OCI-LY7 (cell line): Measurements from ENCODE around the gene TGFBR3. TPM values are rescaled to one million over a fixed set of nuclear protein-coding genes. Genes with fewer than 3 reads are reported as not detected.

ENCODE experiments used
- BruUV-seq: library from RNA; stranded (reverse); fragments of 400-500 nt; replicated peaks from 2 replicates; lab custom pipeline; 2021; lab: Mats Ljungman, UMichigan
- CTCF ChIA-PET: fragments of 300-600 bp; sonication (Branson Sonifier 250); formaldehyde crosslinking; loops from one replicate; lab custom pipeline; 2022; ENCODE audit warnings: antibody characterized with exemption; ENCODE audit not compliant: unreplicated experiment; lab: Charles Lee
- POLR2A ChIA-PET: fragments of 300-600 bp; sonication (Branson Sonifier 250); formaldehyde crosslinking; loops from one replicate; lab custom pipeline; 2022; ENCODE audit warnings: antibody characterized with exemption; lab: Charles Lee
- DNase-seq: peaks from one replicate; pipeline ENCODE4 v3.0.0-alpha.2; 2015; ENCODE audit warnings: low spot score
- H2AFZ ChIP-seq: fragments of 200-600 bp; sonication (generic), shearing (Covaris generic); 2 replicates; pipeline ENCODE4 v1.6.1; 2014; ENCODE audit warnings: mild to moderate bottlenecking, antibody characterized with exemption, low read length, moderate library complexity
- H3K27ac ChIP-seq: fragments of 200-600 bp; sonication (generic); 2 replicates; pipeline ENCODE4 v1.5.1; 2014; ENCODE audit warnings: mixed run types, low read depth, mild to moderate bottlenecking, moderate library complexity, low read length, inconsistent platforms; ENCODE audit not compliant: poor library complexity, severe bottlenecking
- H3K36me3 ChIP-seq: fragments of 200-600 bp; sonication (generic); 2 replicates; pipeline ENCODE4 v1.6.1; 2014; ENCODE audit warnings: mild to moderate bottlenecking, antibody characterized with exemption, low read length, moderate library complexity, mixed read lengths; ENCODE audit not compliant: insufficient read depth
- H3K4me1 ChIP-seq: fragments of 200-600 bp; sonication (generic); 2 replicates; pipeline ENCODE4 v1.5.1; 2014; ENCODE audit warnings: mild to moderate bottlenecking, low read length; ENCODE audit not compliant: insufficient read depth, poor library complexity, severe bottlenecking
- H3K4me2 ChIP-seq: fragments of 200-600 bp; sonication (generic); 2 replicates; pipeline ENCODE4 v1.6.1; 2014; ENCODE audit warnings: mild to moderate bottlenecking, low read length
- H3K4me3 ChIP-seq: fragments of 200-600 bp; sonication (generic); 2 replicates; pipeline ENCODE4 v1.5.1; 2014; ENCODE audit warnings: mild to moderate bottlenecking, low read depth, low read length; ENCODE audit not compliant: poor library complexity, severe bottlenecking
- H3K79me2 ChIP-seq: fragments of 200-600 bp; sonication (generic); 2 replicates; pipeline ENCODE4 v1.6.1; 2016; ENCODE audit warnings: low read depth, mild to moderate bottlenecking, low read length, moderate library complexity, mixed read lengths; ENCODE audit not compliant: insufficient read depth
- H3K9me2 ChIP-seq: fragments of 200-600 bp; sonication (generic); 2 replicates; pipeline ENCODE4 v1.6.1; 2016; ENCODE audit warnings: mild to moderate bottlenecking, low read length, mixed read lengths; ENCODE audit not compliant: insufficient read depth
- H3K9me3 ChIP-seq: fragments of 200-600 bp; sonication (generic); 2 replicates; pipeline ENCODE4 v1.6.1; 2014; ENCODE audit warnings: mild to moderate bottlenecking, mixed run types, low read length, mixed read lengths
- H4K20me1 ChIP-seq: fragments of 200-600 bp; sonication (generic); 2 replicates; pipeline ENCODE4 v1.6.1; 2014; ENCODE audit warnings: mild to moderate bottlenecking, antibody characterized with exemption, low read length, moderate library complexity, mixed read lengths; ENCODE audit not compliant: insufficient read depth
- EZH2phosphoT487 ChIP-seq: fragments of 200-600 bp; sonication (generic); IDR thresholded peaks from 2 replicates; pipeline ENCODE4 v1.6.1; 2018; ENCODE audit warnings: low read depth, borderline replicate concordance, mild to moderate bottlenecking, mixed run types, antibody characterized with exemption, low read length, moderate library complexity, mixed read lengths
- intact Hi-C: fragments of 100-400 bp; cut with micrococcal nuclease; formaldehyde crosslinking; loops from one replicate; pipeline ENCODE4 v1.10.0; 2022; ENCODE audit not compliant: unreplicated experiment
- total RNA-seq, 2 experiments: library from RNA; depleted of rRNA in 1 of 2; stranded (reverse); fragments of >200 nt in 1 of 2; shearing (Covaris generic) in 1 of 2; gene quantifications; 2 replicates each; pipeline ENCODE4 v1.2.3, GENCODE V29; 2014 to 2022
- TF ChIP-seq, protein P1 (sequence below): fragments of 200-600 bp; sonication (generic); conservative IDR thresholded peaks from 2 replicates; pipeline ENCODE4 v1.5.1; 2014; ENCODE audit warnings: mild to moderate bottlenecking, antibody characterized with exemption, low read length, moderate library complexity, mixed read lengths

TGFBR3 gene
- total RNA-seq, 2 experiments from 2014 or later, result not detected

GRCh38 chr1:91821126-91821868 lies 64.7 kb downstream of the TGFBR3 start:
- POLR2A ChIA-PET, result interaction anchor here (0.6 kb wide), 1 partner anchor 156 kb away, joined by 4 read pairs; no protein-coding TSS in a partner anchor
- Histone ChIP-seq H3K4me3 (no peak overlapping the region), H3K4me2 (no peak overlapping the region), H3K4me1 (no peaks in the 10 kb centered on the region), H3K79me2 (no peaks in the 10 kb centered on the region), H3K9me3 (no peaks in the 10 kb centered on the region), H3K27ac (no peak overlapping the region), H3K9me2 (no peaks in the 10 kb centered on the region; the same call in 1 of the 2 replicates), H2AFZ (no peak overlapping the region), H3K36me3 (no peaks in the 10 kb centered on the region), H4K20me1 (no peaks in the 10 kb centered on the region)
- intact Hi-C loops, result no loop called here
- no peak for TF ChIP-seq EZH2phosphoT487
- TF ChIP-seq, protein P1, sequence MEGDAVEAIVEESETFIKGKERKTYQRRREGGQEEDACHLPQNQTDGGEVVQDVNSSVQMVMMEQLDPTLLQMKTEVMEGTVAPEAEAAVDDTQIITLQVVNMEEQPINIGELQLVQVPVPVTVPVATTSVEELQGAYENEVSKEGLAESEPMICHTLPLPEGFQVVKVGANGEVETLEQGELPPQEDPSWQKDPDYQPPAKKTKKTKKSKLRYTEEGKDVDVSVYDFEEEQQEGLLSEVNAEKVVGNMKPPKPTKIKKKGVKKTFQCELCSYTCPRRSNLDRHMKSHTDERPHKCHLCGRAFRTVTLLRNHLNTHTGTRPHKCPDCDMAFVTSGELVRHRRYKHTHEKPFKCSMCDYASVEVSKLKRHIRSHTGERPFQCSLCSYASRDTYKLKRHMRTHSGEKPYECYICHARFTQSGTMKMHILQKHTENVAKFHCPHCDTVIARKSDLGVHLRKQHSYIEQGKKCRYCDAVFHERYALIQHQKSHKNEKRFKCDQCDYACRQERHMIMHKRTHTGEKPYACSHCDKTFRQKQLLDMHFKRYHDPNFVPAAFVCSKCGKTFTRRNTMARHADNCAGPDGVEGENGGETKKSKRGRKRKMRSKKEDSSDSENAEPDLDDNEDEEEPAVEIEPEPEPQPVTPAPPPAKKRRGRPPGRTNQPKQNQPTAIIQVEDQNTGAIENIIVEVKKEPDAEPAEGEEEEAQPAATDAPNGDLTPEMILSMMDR, result no peak
- BruUV-seq, result no TSS peak
- no peak for DNase-seq
- CTCF ChIA-PET, result no interaction called here

DNA sequence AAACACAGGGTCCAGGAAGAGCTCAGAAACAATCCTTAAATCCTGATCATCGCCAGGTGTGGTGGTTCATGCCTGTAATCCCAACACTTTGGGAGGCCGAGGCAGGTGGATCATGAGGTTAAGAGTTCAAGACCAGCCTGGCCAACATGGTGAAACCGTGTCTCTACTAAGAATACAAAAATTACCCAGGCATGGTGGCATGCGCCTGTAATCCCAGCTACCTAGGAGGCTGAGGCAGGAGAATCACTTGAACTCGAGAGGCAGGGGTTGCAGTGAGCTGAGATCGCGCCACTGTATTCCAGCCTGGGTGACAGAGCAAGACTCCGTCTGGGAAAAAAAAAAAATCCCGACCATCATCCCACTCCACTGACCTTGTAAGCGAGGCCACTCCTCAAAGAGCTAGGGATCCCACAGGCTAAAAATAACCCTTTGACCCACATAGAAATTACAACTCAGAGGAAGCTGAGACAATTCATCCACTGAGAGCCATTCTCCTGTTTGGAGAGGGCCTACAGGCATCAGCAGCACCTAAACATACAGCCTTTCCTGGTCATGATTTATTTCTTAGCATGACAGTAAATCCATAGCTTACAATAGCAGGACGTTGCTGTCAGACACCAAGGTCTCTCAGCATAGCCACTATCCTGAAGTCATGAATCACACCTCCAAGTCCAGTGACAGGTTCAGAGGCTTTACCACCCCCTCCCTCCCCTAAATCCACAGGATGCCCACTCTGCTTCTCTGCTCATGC lies 66.7 kb downstream of the TGFBR3 start:
- no peaks in the 10 kb centered on the region for H3K79me2 ChIP-seq
- H3K36me3 ChIP-seq, result no peaks in the 10 kb centered on the region
- no peak overlapping the region for H2AFZ ChIP-seq
- no peak overlapping the region for H3K4me3 ChIP-seq
- intact Hi-C loops, result no loop called here
- H3K4me1 ChIP-seq, result no peaks in the 10 kb centered on the region
- H3K9me3 ChIP-seq, result no peaks in the 10 kb centered on the region
- ChIA-PET POLR2A (no interaction called here), CTCF (no interaction called here)
- H3K9me2 ChIP-seq, result no peaks in the 10 kb centered on the region; the same call in 1 of the 2 replicates
- no peak for TF ChIP-seq EZH2phosphoT487
- TF ChIP-seq, protein P1, result no peak
- DNase-seq, result no peak
- BruUV-seq, result no TSS peak
- H3K27ac ChIP-seq, result no peak overlapping the region
- H4K20me1 ChIP-seq, result no peaks in the 10 kb centered on the region
- no peak overlapping the region for H3K4me2 ChIP-seq

DNA sequence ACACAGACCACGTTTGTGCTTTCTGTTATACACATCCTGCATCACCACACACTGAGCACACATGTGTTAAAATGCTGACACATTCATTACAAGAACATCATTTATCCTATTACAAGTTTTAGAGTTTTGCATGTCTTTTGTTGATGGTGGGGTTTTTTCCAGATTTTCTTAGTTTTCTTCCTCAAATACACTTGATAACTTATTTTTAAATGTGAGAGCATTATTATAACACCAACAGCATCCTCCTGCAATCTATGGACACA lies 67.3 kb downstream of the TGFBR3 start:
- Histone ChIP-seq H3K4me3 (no peak overlapping the region), H3K36me3 (no peaks in the 10 kb centered on the region), H3K79me2 (no peaks in the 10 kb centered on the region), H4K20me1 (no peaks in the 10 kb centered on the region), H3K4me2 (no peak overlapping the region), H2AFZ (no peak overlapping the region), H3K9me3 (no peaks in the 10 kb centered on the region), H3K9me2 (no peaks in the 10 kb centered on the region; the same call in 1 of the 2 replicates), H3K4me1 (no peaks in the 10 kb centered on the region), H3K27ac (no peak overlapping the region)
- ChIA-PET POLR2A (interaction anchor here (0.6 kb wide), 2 partner anchors 10 to 53 kb away, joined by 4 read pairs; no protein-coding TSS in a partner anchor), CTCF (no interaction called here)
- no TSS peak for BruUV-seq
- intact Hi-C loops, result no loop called here
- TF ChIP-seq, protein P1, result no peak
- no peak for TF ChIP-seq EZH2phosphoT487
- DNase-seq, result no peak
